Measurements from ENCODE around the gene DSG3. TPM values are rescaled to one million over a fixed set of nuclear protein-coding genes. Genes with fewer than 3 reads are reported as not detected.
A peak's percentile ranks its signal among the peaks of the same experiment; 100 is the strongest.

DSG3 gene
- total RNA-seq, 1 donor from 2014 or later: 271 TPM

DNA sequence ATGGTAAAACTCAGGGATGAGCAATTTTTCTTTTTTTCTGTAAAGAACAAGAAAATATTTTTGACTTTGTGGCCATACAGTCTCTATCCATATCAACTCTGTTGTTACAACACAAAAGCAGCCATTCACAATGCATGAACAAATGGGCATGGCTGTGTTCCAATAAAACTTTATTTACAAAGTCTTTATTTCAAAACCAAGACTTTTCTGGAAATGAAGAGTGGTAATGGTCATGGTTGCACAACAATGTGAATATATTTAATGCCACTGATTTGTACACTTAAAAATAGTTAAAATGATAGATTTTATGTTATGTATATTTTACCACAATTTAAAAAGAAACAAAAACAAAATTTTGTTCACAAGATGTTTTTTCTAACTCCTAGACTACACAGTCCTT is 1.6 kb upstream of the DSG3 start:
- TF ChIP-seq, protein P1, sequence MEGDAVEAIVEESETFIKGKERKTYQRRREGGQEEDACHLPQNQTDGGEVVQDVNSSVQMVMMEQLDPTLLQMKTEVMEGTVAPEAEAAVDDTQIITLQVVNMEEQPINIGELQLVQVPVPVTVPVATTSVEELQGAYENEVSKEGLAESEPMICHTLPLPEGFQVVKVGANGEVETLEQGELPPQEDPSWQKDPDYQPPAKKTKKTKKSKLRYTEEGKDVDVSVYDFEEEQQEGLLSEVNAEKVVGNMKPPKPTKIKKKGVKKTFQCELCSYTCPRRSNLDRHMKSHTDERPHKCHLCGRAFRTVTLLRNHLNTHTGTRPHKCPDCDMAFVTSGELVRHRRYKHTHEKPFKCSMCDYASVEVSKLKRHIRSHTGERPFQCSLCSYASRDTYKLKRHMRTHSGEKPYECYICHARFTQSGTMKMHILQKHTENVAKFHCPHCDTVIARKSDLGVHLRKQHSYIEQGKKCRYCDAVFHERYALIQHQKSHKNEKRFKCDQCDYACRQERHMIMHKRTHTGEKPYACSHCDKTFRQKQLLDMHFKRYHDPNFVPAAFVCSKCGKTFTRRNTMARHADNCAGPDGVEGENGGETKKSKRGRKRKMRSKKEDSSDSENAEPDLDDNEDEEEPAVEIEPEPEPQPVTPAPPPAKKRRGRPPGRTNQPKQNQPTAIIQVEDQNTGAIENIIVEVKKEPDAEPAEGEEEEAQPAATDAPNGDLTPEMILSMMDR (IDR thresholded peaks at IDR 0.05; ENCODE audit: insufficient read depth, low read length, severe bottlenecking): no peak
- no peak for FAIRE-seq
- no peaks in the 10 kb centered on the region for H3K27me3 ChIP-seq (ENCODE audit: control insufficient read depth, insufficient read depth, low read length)
- H3K36me3 ChIP-seq (ENCODE audit: control insufficient read depth, insufficient read depth, low read length): no peaks in the 10 kb centered on the region
- no peak overlapping the region for H3K4me3 ChIP-seq (ENCODE audit: low read depth, low read length)
- no peak for DNase-seq (ENCODE audit: low read depth)

DNA sequence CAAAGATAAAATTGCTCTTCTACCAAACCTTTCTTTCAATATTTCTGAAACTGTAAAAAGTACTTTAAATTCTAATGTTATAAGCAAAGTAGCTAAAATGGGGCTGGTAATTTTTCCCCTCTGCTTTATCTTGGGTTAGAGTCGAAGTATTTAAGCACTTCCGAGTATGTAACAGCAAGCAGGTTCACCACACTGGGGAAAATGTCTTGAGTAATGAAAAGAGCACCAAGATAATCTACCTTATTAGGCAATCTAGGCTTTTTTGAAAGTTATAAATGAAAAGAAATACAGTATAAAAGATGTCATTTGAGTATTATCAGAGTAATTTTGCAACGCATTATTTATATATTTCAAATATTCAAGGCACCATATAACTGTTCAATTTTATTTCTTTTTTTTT is 687 bp upstream of the DSG3 start:
- Histone ChIP-seq H3K4me3 (ENCODE audit: low read depth, low read length) (no peak overlapping the region), H3K36me3 (ENCODE audit: control insufficient read depth, insufficient read depth, low read length) (no peaks in the 10 kb centered on the region), H3K27me3 (ENCODE audit: control insufficient read depth, insufficient read depth, low read length) (no peaks in the 10 kb centered on the region)
- FAIRE-seq: no peak
- TF ChIP-seq, protein P1 (IDR thresholded peaks at IDR 0.05; ENCODE audit: insufficient read depth, low read length, severe bottlenecking): no peak
- DNase-seq (ENCODE audit: low read depth): no peak

DNA sequence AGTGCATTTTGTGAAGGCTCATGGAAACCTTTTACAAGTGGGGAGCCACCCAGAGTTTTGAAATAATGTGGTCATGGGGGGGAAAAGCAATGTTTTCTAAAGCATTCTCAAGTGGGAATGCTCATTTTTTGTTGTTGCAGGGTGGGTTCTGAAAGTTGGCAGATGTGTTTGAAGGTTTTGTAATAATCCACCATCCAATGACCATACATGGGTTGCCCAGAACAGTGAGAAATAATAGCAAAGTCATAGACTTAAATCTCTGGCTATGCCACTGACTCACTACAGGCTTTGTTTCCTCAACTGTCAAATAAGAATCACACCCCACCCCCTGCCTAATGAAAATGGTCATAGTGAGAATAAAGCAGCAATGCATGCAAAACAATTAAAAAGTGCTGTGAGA is 2.9 kb downstream of the DSG3 start:
- FAIRE-seq (no peak), DNase-seq (ENCODE audit: low read depth) (peak; percentile 89)
- TF ChIP-seq, protein P1 (IDR thresholded peaks at IDR 0.05; ENCODE audit: insufficient read depth, low read length, severe bottlenecking): no peak
- Histone ChIP-seq H3K36me3 (ENCODE audit: control insufficient read depth, insufficient read depth, low read length) (no peaks in the 10 kb centered on the region), H3K27me3 (ENCODE audit: control insufficient read depth, insufficient read depth, low read length) (no peaks in the 10 kb centered on the region), H3K4me3 (ENCODE audit: low read depth, low read length) (peak overlapping the region; percentile 41)

DNA sequence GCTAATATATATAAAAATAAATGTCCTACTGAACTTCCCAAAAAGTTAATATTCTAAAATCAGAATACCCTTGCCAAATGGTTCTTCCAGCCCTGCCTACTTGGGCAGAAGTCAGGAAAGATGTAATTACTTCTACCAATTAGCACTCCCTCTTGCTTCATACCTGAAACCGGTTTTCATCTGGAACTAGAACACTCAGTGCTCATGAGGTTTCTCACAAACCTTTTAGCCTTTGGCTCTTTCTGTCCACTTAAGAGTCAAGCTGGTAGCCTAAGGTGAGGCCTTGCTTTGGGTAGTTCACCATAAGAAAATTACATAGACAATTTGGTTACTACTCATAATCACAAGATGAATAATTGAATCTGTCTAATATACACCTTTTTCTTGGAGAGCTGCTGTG is 4.1 kb downstream of the DSG3 start:
- DNase-seq (ENCODE audit: low read depth) (peak; percentile 78), FAIRE-seq (no peak)
- H3K4me3 ChIP-seq (ENCODE audit: low read depth, low read length): no peak overlapping the region
- no peaks in the 10 kb centered on the region for H3K36me3 ChIP-seq (ENCODE audit: control insufficient read depth, insufficient read depth, low read length)
- TF ChIP-seq, protein P1 (IDR thresholded peaks at IDR 0.05; ENCODE audit: insufficient read depth, low read length, severe bottlenecking): no peak
- H3K27me3 ChIP-seq (ENCODE audit: control insufficient read depth, insufficient read depth, low read length): no peaks in the 10 kb centered on the region

DNA sequence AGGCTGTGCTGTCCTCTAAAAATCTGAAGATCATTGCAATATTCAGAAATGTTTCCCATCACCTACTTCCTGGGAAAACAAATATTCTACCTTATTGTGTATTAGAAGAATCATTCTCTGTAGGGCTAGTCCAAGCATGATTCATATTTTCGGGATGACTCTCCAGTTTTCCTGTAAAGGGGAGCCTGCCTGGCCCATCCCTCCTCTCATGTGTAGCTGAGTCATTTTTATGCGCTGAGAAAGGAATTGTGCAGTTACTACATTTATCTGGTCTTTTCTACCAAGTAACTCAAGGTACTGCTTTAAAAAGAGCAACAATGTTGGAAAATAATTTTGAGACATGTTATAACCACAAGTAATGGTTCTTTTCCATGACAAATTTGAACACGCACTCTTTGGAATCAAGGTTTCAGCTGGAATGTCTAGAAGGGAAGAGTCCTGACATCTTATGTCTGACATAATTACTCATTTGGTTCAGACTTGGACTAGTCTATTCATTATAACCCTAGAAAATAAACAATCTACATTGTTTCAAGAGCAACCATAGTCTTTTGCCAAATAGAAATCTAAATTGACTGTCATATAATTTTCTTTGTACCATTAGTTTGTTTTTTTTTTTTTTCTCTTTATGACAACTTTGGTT is 6.6 kb downstream of the DSG3 start:
- peak; percentile 99 for DNase-seq (ENCODE audit: low read depth)
- Histone ChIP-seq H3K27me3 (ENCODE audit: control insufficient read depth, insufficient read depth, low read length) (no peaks in the 10 kb centered on the region), H3K4me3 (ENCODE audit: low read depth, low read length) (no peak overlapping the region), H3K36me3 (ENCODE audit: control insufficient read depth, insufficient read depth, low read length) (peaks cover 4% of the 10 kb centered on the region)
- TF ChIP-seq, protein P1 (IDR thresholded peaks at IDR 0.05; ENCODE audit: insufficient read depth, low read length, severe bottlenecking): no peak
- peak; percentile 18 for FAIRE-seq

DNA sequence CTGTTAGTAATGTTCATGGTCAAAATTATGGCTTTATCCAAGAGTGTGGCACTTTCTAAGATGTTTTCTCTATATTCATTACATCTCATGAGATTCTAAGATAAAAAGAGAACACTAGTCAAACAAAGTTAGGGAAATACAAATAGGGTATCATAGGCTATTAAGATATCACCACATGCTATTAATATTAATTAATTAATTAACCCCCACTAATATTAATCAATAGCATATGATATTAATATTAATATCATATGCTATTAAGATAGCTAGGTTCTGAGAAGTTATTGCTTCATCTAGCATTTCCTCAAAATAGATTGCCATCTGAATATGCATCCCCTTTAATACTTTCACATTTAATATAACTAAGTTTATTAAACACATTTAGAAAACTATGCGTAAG is 22.1 kb downstream of the DSG3 start:
- FAIRE-seq (no peak), DNase-seq (ENCODE audit: low read depth) (no peak)
- H3K27me3 ChIP-seq (ENCODE audit: control insufficient read depth, insufficient read depth, low read length): no peaks in the 10 kb centered on the region
- no peak overlapping the region for H3K4me3 ChIP-seq (ENCODE audit: low read depth, low read length)
- TF ChIP-seq, protein P1 (IDR thresholded peaks at IDR 0.05; ENCODE audit: insufficient read depth, low read length, severe bottlenecking): no peak
- H3K36me3 ChIP-seq (ENCODE audit: control insufficient read depth, insufficient read depth, low read length): peaks cover 12% of the 10 kb centered on the region

Measured in bronchial epithelial cell (primary cell).